Stimulated activated CD4-positive, alpha-beta T cell treated with anti-CD3 and anti-CD28 coated beads, Interleukin-4, amount 100 ng/mL, for 24 hours (primary cell): ENCODE results near the gene PER1.

Experiments
- DNase-seq: peaks from one replicate; pipeline ENCODE4 v3.0.0-alpha.2; 2020

Gene PER1

GRCh38 chr17:8091033-8091687 lies 61.0 kb downstream of the PER1 start:
- DNase-seq, result no peak
